Activated CD8-positive, alpha-beta T cell treated with anti-CD3 and anti-CD28 coated beads, Interleukin-2, amount 10 ng/mL, durations not matched to agents 7 days and 5 days (primary cell): Measurements from ENCODE around the gene UNC79. TPM values are rescaled to one million over a fixed set of nuclear protein-coding genes. Genes with fewer than 3 reads are reported as not detected.

Experiments used
- ATAC-seq: fragments of 150-1000 bp; cut with Tn5 transposase; one replicate; pipeline ENCODE4 v1.10.0; 2021; ENCODE audit warnings: moderate library complexity
- CTCF ChIA-PET: fragments of 350-600 bp; sonication (Branson Sonifier 250); formaldehyde crosslinking; loops from one replicate; lab custom pipeline; 2021; ENCODE audit warnings: antibody characterized with exemption; lab: Charles Lee
- POLR2A ChIA-PET: fragments of 350-600 bp; sonication (Branson Sonifier 250); formaldehyde crosslinking; loops from one replicate; lab custom pipeline; 2021; ENCODE audit warnings: antibody characterized with exemption; lab: Charles Lee
- DNase-seq: peaks from one replicate; pipeline ENCODE4 v3.0.0-alpha.2; 2020
- H3K27ac Mint-ChIP-seq: one replicate; pipeline ENCODE4 v1.8.0; 2021; ENCODE audit warnings: mild to moderate bottlenecking, mixed read lengths
- H3K27me3 Mint-ChIP-seq: one replicate; pipeline ENCODE4 v1.8.0; 2021; ENCODE audit warnings: low read depth, mixed read lengths
- H3K36me3 Mint-ChIP-seq: one replicate; pipeline ENCODE4 v1.8.0; 2021; ENCODE audit warnings: low read depth, mixed read lengths
- H3K4me1 Mint-ChIP-seq: one replicate; pipeline ENCODE4 v1.8.0; 2021; ENCODE audit warnings: low read depth, mixed read lengths
- H3K4me3 Mint-ChIP-seq: one replicate; pipeline ENCODE4 v1.8.0; 2021; ENCODE audit warnings: mild to moderate bottlenecking, mixed read lengths
- H3K9me3 Mint-ChIP-seq: one replicate; pipeline ENCODE4 v1.8.0; 2022; ENCODE audit warnings: mixed read lengths; ENCODE audit not compliant: insufficient read depth
- total RNA-seq, 2 experiments: library from RNA; stranded (reverse); gene quantifications; one replicate each; pipeline ENCODE4 v1.2.3, GENCODE V29; 2021

The UNC79 gene
- total RNA-seq, 2 experiments from 2014 or later, result not detected

- DNase-seq (no peak), ATAC-seq (no peak)
- Mint-ChIP-seq H3K36me3 (no peaks in the 10 kb centered on the region), H3K4me1 (no peaks in the 10 kb centered on the region), H3K9me3 (no peaks in the 10 kb centered on the region), H3K27ac (no peak overlapping the region), H3K4me3 (no peak overlapping the region), H3K27me3 (no peaks in the 10 kb centered on the region)
- ChIA-PET CTCF (no interaction called here), POLR2A (no interaction called here)
These were observed 296.5 kb downstream of the UNC79 start for GRCh38 chr14:93727039-93727740.

GRCh38 chr14:93727917-93728650 lies 297.3 kb downstream of the UNC79 start:
- DNase-seq (no peak), ATAC-seq (no peak)
- no peaks in the 10 kb centered on the region for H3K27me3 Mint-ChIP-seq
- POLR2A ChIA-PET, result no interaction called here
- no peaks in the 10 kb centered on the region for H3K36me3 Mint-ChIP-seq
- H3K4me1 Mint-ChIP-seq, result no peaks in the 10 kb centered on the region
- no peak overlapping the region for H3K4me3 Mint-ChIP-seq
- CTCF ChIA-PET, result no interaction called here
- H3K9me3 Mint-ChIP-seq, result no peaks in the 10 kb centered on the region
- no peak overlapping the region for H3K27ac Mint-ChIP-seq

- no peak for DNase-seq
- ChIA-PET POLR2A (interaction anchor here (0.6 to 0.7 kb wide), 2 partner anchors 35 to 59 kb away, joined by 3 to 4 read pairs; no protein-coding TSS in a partner anchor), CTCF (no interaction called here)
- Mint-ChIP-seq H3K4me3 (no peak overlapping the region), H3K27me3 (no peaks in the 10 kb centered on the region), H3K4me1 (no peaks in the 10 kb centered on the region), H3K27ac (no peak overlapping the region), H3K9me3 (no peaks in the 10 kb centered on the region), H3K36me3 (no peaks in the 10 kb centered on the region)
- no peak for ATAC-seq
These were observed 297.9 kb downstream of the UNC79 start for GRCh38 chr14:93728651-93729016.

- DNase-seq (no peak), ATAC-seq (no peak)
- Mint-ChIP-seq H3K9me3 (no peaks in the 10 kb centered on the region), H3K4me1 (no peaks in the 10 kb centered on the region), H3K36me3 (no peaks in the 10 kb centered on the region), H3K27ac (no peak overlapping the region), H3K4me3 (no peak overlapping the region), H3K27me3 (no peaks in the 10 kb centered on the region)
- POLR2A ChIA-PET, result no interaction called here
- CTCF ChIA-PET, result no interaction called here
These were observed 299.3 kb downstream of the UNC79 start for GRCh38 chr14:93729993-93730392.

GRCh38 chr14:93731753-93732152 lies 301.0 kb downstream of the UNC79 start:
- CTCF ChIA-PET, result no interaction called here
- H3K9me3 Mint-ChIP-seq, result no peaks in the 10 kb centered on the region
- POLR2A ChIA-PET, result no interaction called here
- no peaks in the 10 kb centered on the region for H3K27me3 Mint-ChIP-seq
- DNase-seq, result no peak
- H3K36me3 Mint-ChIP-seq, result no peaks in the 10 kb centered on the region
- no peaks in the 10 kb centered on the region for H3K4me1 Mint-ChIP-seq
- no peak overlapping the region for H3K27ac Mint-ChIP-seq
- no peak overlapping the region for H3K4me3 Mint-ChIP-seq
- ATAC-seq, result no peak

GRCh38 chr14:93732524-93732923 lies 301.8 kb downstream of the UNC79 start:
- DNase-seq (no peak), ATAC-seq (no peak)
- ChIA-PET CTCF (no interaction called here), POLR2A (no interaction called here)
- no peak overlapping the region for H3K4me3 Mint-ChIP-seq
- H3K27me3 Mint-ChIP-seq, result no peaks in the 10 kb centered on the region
- H3K27ac Mint-ChIP-seq, result no peak overlapping the region
- no peaks in the 10 kb centered on the region for H3K9me3 Mint-ChIP-seq
- no peaks in the 10 kb centered on the region for H3K4me1 Mint-ChIP-seq
- H3K36me3 Mint-ChIP-seq, result no peaks in the 10 kb centered on the region

- H3K4me1 Mint-ChIP-seq, result no peaks in the 10 kb centered on the region
- H3K4me3 Mint-ChIP-seq, result no peak overlapping the region
- DNase-seq (no peak), ATAC-seq (no peak)
- ChIA-PET CTCF (no interaction called here), POLR2A (no interaction called here)
- no peaks in the 10 kb centered on the region for H3K9me3 Mint-ChIP-seq
- no peak overlapping the region for H3K27ac Mint-ChIP-seq
- H3K27me3 Mint-ChIP-seq, result no peaks in the 10 kb centered on the region
- H3K36me3 Mint-ChIP-seq, result no peaks in the 10 kb centered on the region
These were observed 302.5 kb downstream of the UNC79 start for GRCh38 chr14:93733231-93733630.

- no peak for DNase-seq
- no peak overlapping the region for H3K4me3 Mint-ChIP-seq
- H3K27me3 Mint-ChIP-seq, result no peaks in the 10 kb centered on the region
- no peaks in the 10 kb centered on the region for H3K36me3 Mint-ChIP-seq
- POLR2A ChIA-PET, result no interaction called here
- H3K4me1 Mint-ChIP-seq, result no peaks in the 10 kb centered on the region
- CTCF ChIA-PET, result no interaction called here
- no peaks in the 10 kb centered on the region for H3K9me3 Mint-ChIP-seq
- H3K27ac Mint-ChIP-seq, result no peak overlapping the region
- ATAC-seq, result no peak
These were observed 302.9 kb downstream of the UNC79 start for GRCh38 chr14:93733631-93734030.

- peak; percentile 21 for DNase-seq
- H3K9me3 Mint-ChIP-seq, result no peaks in the 10 kb centered on the region
These were observed 303.5 kb downstream of the UNC79 start for GRCh38 chr14:93734086-93734822.

GRCh38 chr14:93735206-93735605 lies 304.5 kb downstream of the UNC79 start:
- no peak for DNase-seq

More at GRCh38 chr14:93734086-93734822, 303.5 kb downstream of the UNC79 start:
- Mint-ChIP-seq H3K4me1 (no peaks in the 10 kb centered on the region), H3K4me3 (no peak overlapping the region), H3K36me3 (no peaks in the 10 kb centered on the region), H3K27ac (no peak overlapping the region), H3K27me3 (peaks cover under 1% of the 10 kb centered on the region)
- POLR2A ChIA-PET, result no interaction called here
- CTCF ChIA-PET, result no interaction called here
- no peak for ATAC-seq

GRCh38 chr14:93736378-93737014 lies 305.8 kb downstream of the UNC79 start:
- Mint-ChIP-seq H3K36me3 (no peaks in the 10 kb centered on the region), H3K27me3 (peaks cover 4% of the 10 kb centered on the region), H3K4me1 (no peaks in the 10 kb centered on the region), H3K27ac (no peak overlapping the region), H3K4me3 (no peak overlapping the region), H3K9me3 (no peaks in the 10 kb centered on the region)
- ATAC-seq, result no peak
- POLR2A ChIA-PET, result no interaction called here
- CTCF ChIA-PET, result no interaction called here
- no peak for DNase-seq

More at GRCh38 chr14:93735206-93735605, 304.5 kb downstream of the UNC79 start:
- Mint-ChIP-seq H3K27ac (no peak overlapping the region), H3K4me1 (no peaks in the 10 kb centered on the region), H3K4me3 (no peak overlapping the region), H3K36me3 (no peaks in the 10 kb centered on the region), H3K9me3 (no peaks in the 10 kb centered on the region), H3K27me3 (peaks cover 2% of the 10 kb centered on the region)
- ChIA-PET POLR2A (no interaction called here), CTCF (no interaction called here)
- ATAC-seq, result no peak

- H3K9me3 Mint-ChIP-seq, result no peaks in the 10 kb centered on the region
- H3K27ac Mint-ChIP-seq, result no peak overlapping the region
- no peaks in the 10 kb centered on the region for H3K4me1 Mint-ChIP-seq
- no peak overlapping the region for H3K4me3 Mint-ChIP-seq
- peaks cover 4% of the 10 kb centered on the region for H3K27me3 Mint-ChIP-seq
- no peaks in the 10 kb centered on the region for H3K36me3 Mint-ChIP-seq
- DNase-seq, result no peak
- POLR2A ChIA-PET, result no interaction called here
- ATAC-seq, result no peak
- CTCF ChIA-PET, result no interaction called here
These were observed 306.9 kb downstream of the UNC79 start for GRCh38 chr14:93737634-93738033.
